Measurements from ENCODE around the gene MPV17L2.

MPV17L2 gene

DNA sequence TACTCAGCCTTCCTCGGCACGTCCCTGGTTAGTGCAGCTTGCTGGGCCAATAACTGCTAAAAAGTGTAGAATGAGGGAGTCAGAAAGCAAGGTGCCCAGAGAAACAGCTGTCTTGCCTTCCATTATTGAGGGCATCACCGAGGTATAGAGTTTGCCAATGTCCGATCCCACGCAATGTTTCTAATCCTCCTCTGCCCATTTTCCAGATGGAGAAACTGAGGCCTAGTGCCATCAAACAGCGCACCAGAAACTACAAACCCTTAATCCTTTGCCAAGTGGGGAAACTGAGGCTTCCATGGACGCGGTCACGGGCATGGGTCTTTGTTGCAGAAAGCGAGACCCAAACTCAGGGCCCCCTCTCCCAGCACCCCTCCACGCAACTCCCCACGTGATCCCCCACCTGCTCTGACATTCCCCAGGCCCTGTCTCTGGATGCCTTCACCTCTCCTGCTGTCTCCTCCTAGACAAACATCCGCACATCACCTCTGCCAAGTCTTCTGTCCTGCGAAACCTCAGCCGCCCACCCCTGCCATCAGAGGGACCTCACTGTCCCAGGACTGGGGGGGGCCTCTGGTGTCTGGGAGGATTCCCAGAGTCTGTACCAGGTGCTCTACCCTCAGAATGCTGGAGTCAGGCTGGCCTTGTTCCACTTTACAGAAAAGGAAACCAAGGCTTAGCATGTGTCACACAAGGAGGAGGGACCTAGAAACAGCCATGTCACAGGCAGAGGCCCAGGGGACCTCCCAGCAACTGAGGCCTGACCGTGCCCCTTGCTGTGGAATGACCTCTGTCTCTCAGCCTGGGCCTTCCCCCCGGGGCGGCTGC is 34.1 kb downstream of the MPV17L2 start:
- TF ChIP-seq REST (IDR thresholded peaks at IDR 0.05; ENCODE audit: insufficient read depth in 1 of 2, low read depth in 2 of 2, low read length in 2 of 2) (no peak), TAF1 (IDR thresholded peaks at IDR 0.05; ENCODE audit: borderline replicate concordance, insufficient read depth, low read length) (no peak)

- TF ChIP-seq TAF1 (IDR thresholded peaks at IDR 0.05; ENCODE audit: borderline replicate concordance, insufficient read depth, low read length) (no peak), SIN3A (IDR thresholded peaks at IDR 0.05; ENCODE audit: borderline replicate concordance, insufficient read depth, low read length) (no peak), REST (IDR thresholded peaks at IDR 0.05; ENCODE audit: insufficient read depth in 1 of 2, low read depth in 2 of 2, low read length in 2 of 2) (no peak), POLR2AphosphoS5 (IDR thresholded peaks at IDR 0.05; ENCODE audit: low read depth, low read length) (no peak), FOXP2 (optimal IDR thresholded peaks at IDR 0.05; ENCODE audit: borderline replicate concordance, extremely low read depth, extremely low read length, insufficient read depth) (no peak)
Observed at GRCh38 chr19:18227781-18228271, 34.8 kb downstream of the MPV17L2 start.

DNA sequence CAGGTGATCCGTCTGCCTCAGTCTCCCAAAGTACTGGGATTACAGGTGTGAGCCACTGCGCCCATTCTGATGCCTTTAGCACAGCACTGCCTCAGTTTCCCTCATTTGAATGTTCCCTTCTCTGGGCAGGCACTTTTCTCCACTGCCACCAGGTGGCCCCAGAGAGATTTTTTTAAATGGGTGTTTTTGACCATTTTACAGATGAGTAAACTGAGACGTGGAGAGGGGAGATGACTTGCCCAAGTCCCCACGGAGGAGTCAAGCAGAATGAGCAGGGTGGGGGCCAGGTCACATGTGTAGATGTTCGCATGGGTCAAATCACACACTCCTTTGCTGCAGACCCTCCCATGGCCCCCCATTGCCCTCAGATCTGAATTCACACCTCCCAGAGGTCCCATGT is 36.5 kb downstream of the MPV17L2 start:
- TF ChIP-seq TAF1 (IDR thresholded peaks at IDR 0.05; ENCODE audit: borderline replicate concordance, insufficient read depth, low read length) = no peak
- TF ChIP-seq FOXP2 (optimal IDR thresholded peaks at IDR 0.05; ENCODE audit: borderline replicate concordance, extremely low read depth, extremely low read length, insufficient read depth) = no peak
- TF ChIP-seq SIN3A (IDR thresholded peaks at IDR 0.05; ENCODE audit: borderline replicate concordance, insufficient read depth, low read length) = no peak
- no peak for TF ChIP-seq POLR2AphosphoS5 (IDR thresholded peaks at IDR 0.05; ENCODE audit: low read depth, low read length)

DNA sequence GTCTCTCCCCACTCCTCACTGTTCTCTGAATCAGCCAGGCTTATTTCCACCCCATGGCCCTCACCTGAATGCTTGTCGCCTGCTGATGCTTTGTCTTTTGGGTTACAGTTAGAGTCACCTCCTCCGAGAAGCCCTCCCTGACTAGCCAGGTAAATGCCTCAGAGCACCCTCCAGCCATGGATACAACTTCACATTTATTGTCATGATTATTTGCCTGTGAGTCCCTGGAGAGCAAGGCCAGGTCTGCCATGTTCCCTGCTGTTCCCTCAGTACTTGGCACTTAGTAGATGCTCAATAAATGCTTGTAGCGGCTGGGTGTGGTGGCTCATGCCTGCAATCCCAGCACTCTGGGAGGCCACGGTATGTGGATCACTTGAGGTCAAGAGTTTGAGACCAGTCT is 36.9 kb downstream of the MPV17L2 start:
- no peak for TF ChIP-seq SIN3A (IDR thresholded peaks at IDR 0.05; ENCODE audit: borderline replicate concordance, insufficient read depth, low read length)
- TF ChIP-seq REST (IDR thresholded peaks at IDR 0.05; ENCODE audit: insufficient read depth in 1 of 2, low read depth in 2 of 2, low read length in 2 of 2) = no peak
- TF ChIP-seq POLR2AphosphoS5 (IDR thresholded peaks at IDR 0.05; ENCODE audit: low read depth, low read length) = no peak
- no peak for TF ChIP-seq FOXP2 (optimal IDR thresholded peaks at IDR 0.05; ENCODE audit: borderline replicate concordance, extremely low read depth, extremely low read length, insufficient read depth)
- no peak for TF ChIP-seq TAF1 (IDR thresholded peaks at IDR 0.05; ENCODE audit: borderline replicate concordance, insufficient read depth, low read length)

GRCh38 chr19:18230941-18231734 is 38.1 kb downstream of the MPV17L2 start:
- TF ChIP-seq TAF1 (IDR thresholded peaks at IDR 0.05; ENCODE audit: borderline replicate concordance, insufficient read depth, low read length) (no peak), SIN3A (IDR thresholded peaks at IDR 0.05; ENCODE audit: borderline replicate concordance, insufficient read depth, low read length) (no peak), POLR2AphosphoS5 (IDR thresholded peaks at IDR 0.05; ENCODE audit: low read depth, low read length) (no peak), FOXP2 (optimal IDR thresholded peaks at IDR 0.05; ENCODE audit: borderline replicate concordance, extremely low read depth, extremely low read length, insufficient read depth) (no peak), REST (IDR thresholded peaks at IDR 0.05; ENCODE audit: insufficient read depth in 1 of 2, low read depth in 2 of 2, low read length in 2 of 2) (no peak)

All from PFSK-1 (cell line).